ENCODE measurements around the gene SP100. TPM values are rescaled to one million over a fixed set of nuclear protein-coding genes. Genes with fewer than 3 reads are reported as not detected.

Gene SP100
- total and polyA plus RNA-seq, 2 of the 4 experiments (the other 2 are of a cell fraction): 50.6 to 69.0 TPM

DNA sequence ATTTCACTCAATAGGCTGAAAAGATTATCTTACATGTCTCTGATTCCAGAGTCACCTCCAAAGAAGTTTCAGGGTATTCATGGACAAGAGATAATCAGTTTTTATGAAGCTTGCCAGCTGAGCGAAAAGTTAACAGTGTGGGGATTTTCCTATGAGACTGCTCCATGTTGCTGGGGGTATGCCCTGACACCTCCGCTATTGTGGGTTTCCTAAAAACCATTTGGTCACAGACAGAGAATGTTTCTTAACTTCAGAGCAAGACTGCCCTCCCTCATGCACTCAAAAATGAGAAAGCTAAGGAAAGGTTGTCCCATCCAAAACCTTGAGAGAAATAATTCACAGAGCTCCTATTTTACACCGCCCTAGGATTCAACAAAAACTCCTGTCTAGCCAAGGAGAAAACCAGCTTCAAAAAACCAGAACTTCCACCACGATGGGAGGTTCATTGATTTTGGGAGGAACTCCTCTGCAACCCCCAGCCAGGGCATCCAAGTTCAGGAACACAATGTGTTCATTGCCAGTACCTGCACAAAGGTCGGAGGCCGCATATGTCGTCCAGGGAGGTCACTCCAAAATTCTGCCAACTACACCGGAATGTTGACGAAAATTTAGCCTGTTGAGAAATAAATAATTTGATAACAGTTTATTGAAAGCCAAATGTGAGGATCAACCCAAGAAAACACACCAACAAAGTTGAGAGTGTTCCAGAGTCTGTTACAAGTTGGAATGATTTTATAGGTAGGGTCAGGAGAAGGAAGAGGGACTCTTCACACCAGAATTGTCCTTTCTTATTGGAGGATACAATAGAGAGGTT, 104.3 kb downstream of the SP100 start:
- no peak overlapping the region for H3K56ac ChIP-seq (ENCODE audit: extremely low read depth, insufficient read depth, low read length)
- no peaks in the 10 kb centered on the region for H3K79me1 ChIP-seq (ENCODE audit: low read depth in 1 of 2, low read length in 2 of 2)
- no peak overlapping the region for H3K9ac ChIP-seq (ENCODE audit: low read depth, low read length)
- no peaks in the 10 kb centered on the region for H4K20me1 ChIP-seq (ENCODE audit: insufficient read depth, low read length)
- no peaks in the 10 kb centered on the region for H3K36me3 ChIP-seq (ENCODE audit: control insufficient read depth, insufficient read depth, low read length)
- intact Hi-C loops (cut with micrococcal nuclease): no loop called here
- TF ChIP-seq SMC3 (IDR thresholded peaks at IDR 0.05; ENCODE audit: low read depth, low read length) (no peak), CEBPB (IDR thresholded peaks at IDR 0.05; ENCODE audit: low read depth, low read length) (no peak), MAZ (IDR thresholded peaks at IDR 0.05; ENCODE audit: borderline replicate concordance, low read depth, low read length) (no peak), MAFK (IDR thresholded peaks at IDR 0.05; ENCODE audit: low read depth, low read length) (no peak), FOS (IDR thresholded peaks at IDR 0.05; ENCODE audit: low read depth, low read length) (no peak)
- TF ChIP-seq, protein P1, sequence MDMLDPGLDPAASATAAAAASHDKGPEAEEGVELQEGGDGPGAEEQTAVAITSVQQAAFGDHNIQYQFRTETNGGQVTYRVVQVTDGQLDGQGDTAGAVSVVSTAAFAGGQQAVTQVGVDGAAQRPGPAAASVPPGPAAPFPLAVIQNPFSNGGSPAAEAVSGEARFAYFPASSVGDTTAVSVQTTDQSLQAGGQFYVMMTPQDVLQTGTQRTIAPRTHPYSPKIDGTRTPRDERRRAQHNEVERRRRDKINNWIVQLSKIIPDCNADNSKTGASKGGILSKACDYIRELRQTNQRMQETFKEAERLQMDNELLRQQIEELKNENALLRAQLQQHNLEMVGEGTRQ (IDR thresholded peaks at IDR 0.05; ENCODE audit: low read depth, low read length): no peak
- TF ChIP-seq, protein P2, sequence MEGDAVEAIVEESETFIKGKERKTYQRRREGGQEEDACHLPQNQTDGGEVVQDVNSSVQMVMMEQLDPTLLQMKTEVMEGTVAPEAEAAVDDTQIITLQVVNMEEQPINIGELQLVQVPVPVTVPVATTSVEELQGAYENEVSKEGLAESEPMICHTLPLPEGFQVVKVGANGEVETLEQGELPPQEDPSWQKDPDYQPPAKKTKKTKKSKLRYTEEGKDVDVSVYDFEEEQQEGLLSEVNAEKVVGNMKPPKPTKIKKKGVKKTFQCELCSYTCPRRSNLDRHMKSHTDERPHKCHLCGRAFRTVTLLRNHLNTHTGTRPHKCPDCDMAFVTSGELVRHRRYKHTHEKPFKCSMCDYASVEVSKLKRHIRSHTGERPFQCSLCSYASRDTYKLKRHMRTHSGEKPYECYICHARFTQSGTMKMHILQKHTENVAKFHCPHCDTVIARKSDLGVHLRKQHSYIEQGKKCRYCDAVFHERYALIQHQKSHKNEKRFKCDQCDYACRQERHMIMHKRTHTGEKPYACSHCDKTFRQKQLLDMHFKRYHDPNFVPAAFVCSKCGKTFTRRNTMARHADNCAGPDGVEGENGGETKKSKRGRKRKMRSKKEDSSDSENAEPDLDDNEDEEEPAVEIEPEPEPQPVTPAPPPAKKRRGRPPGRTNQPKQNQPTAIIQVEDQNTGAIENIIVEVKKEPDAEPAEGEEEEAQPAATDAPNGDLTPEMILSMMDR (conservative IDR thresholded peaks at IDR 0.05; ENCODE audit: low read depth, low read length): no peak
- no peaks in the 10 kb centered on the region for H3K9me1 ChIP-seq (ENCODE audit: insufficient read depth, low read length)
- no peak overlapping the region for H3K27ac ChIP-seq (ENCODE audit: insufficient read depth, low read length)
- DNase-seq (no peak), ATAC-seq (ENCODE audit: low read depth) (no peak)
- CTCF ChIA-PET: no interaction called here
- no peak overlapping the region for H2AFZ ChIP-seq (replicated peaks; ENCODE audit: low read length, poor library complexity)
- POLR2A ChIA-PET (ENCODE audit: unreplicated experiment): no interaction called here
- no peak overlapping the region for H3K14ac ChIP-seq (replicated peaks; ENCODE audit: low read depth, low read length)
- H4K5ac ChIP-seq (ENCODE audit: low read depth, low read length): no peak overlapping the region
- H3K4me1 ChIP-seq (ENCODE audit: control insufficient read depth, insufficient read depth, low read length): no peaks in the 10 kb centered on the region
- H3K27me3 ChIP-seq (ENCODE audit: control insufficient read depth, insufficient read depth, low read length): no peaks in the 10 kb centered on the region
- no CpG with 5 or more reads among the region's 9 CpGs for WGBS, 2 experiments (ENCODE audit: extremely low coverage in 2 of 2, insufficient read length in 1 of 2)
- BruUV-seq (replicated peaks): no TSS peak
- H4K91ac ChIP-seq (ENCODE audit: insufficient read depth, low read depth, low read length): no peak overlapping the region
- H3K4me2 ChIP-seq (ENCODE audit: low read depth, low read length): no peak overlapping the region
- H3K9me3 ChIP-seq (ENCODE audit: control insufficient read depth, insufficient read depth, low read length): peaks cover 4% of the 10 kb centered on the region
- H3K18ac ChIP-seq (ENCODE audit: low read depth, low read length): no peak overlapping the region
- no peak overlapping the region for H3K4me3 ChIP-seq (ENCODE audit: insufficient read depth, low read depth, low read length)
- no peak overlapping the region for H2BK20ac ChIP-seq (ENCODE audit: low read depth, low read length)
- H4K8ac ChIP-seq (ENCODE audit: low read depth in 2 of 2, low read length in 2 of 2): no peak overlapping the region
- no peak overlapping the region for H3K23ac ChIP-seq (ENCODE audit: low read depth, low read length)
- no peak overlapping the region for H2AK5ac ChIP-seq (ENCODE audit: low read depth, low read length)
- no peak overlapping the region for H2BK120ac ChIP-seq (ENCODE audit: low read depth, low read length)
- no peak overlapping the region for H2AK9ac ChIP-seq (replicated peaks; ENCODE audit: low read depth, low read length, poor library complexity)
- in situ Hi-C loops (cut with MboI; ENCODE audit: low sequenced_read_pairs): no loop called here
- no peak overlapping the region for H2BK5ac ChIP-seq (ENCODE audit: low read depth, low read length, poor library complexity, severe bottlenecking)
- H2BK15ac ChIP-seq (ENCODE audit: low read depth, low read length): no peak overlapping the region
- dilution Hi-C loops (cut with HindIII; ENCODE audit: low sequenced_read_pairs, unreplicated experiment): no loop called here
- no peak overlapping the region for H3K4ac ChIP-seq (ENCODE audit: low read depth, low read length)
